Activated CD8-positive, alpha-beta memory T cell treated with anti-CD3 and anti-CD28 coated beads, Interleukin-2, amount 50 U/mL, for 48 hours (primary cell): ENCODE results near the gene PDCD7.
"Not testable (repeated sequence)": the region's sequence is repeated elsewhere in the genome, so short reads cannot be mapped to it uniquely, and the experiment has no call there.

Experiments used
- DNase-seq: peaks from one replicate; pipeline ENCODE4 v3.0.0-alpha.2; 2020

Gene PDCD7

DNA sequence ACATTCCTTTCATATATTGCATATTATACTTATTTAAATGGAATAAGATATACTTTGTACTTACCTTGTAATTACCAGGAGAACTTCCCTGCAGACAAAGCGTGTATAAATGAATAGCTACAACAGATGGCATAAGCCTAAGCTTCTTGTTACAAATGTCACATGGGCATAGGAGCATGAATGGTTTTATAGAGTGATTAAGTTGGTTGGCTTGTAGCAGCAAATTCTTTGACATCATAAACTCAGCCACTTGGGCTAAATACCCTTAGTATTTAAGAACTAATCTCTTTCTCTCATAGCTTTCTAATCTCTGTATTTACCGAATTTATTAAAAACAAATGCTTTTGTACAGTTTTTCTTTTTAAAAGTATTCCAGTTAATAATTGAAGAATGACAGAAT is 18.5 kb downstream of the PDCD7 start, which contains the start of gene UBAP1L:
Gene UBAP1L (minus strand): TSS at position 115 of the 400 bp plus-strand sequence. CDS start 8,985 bp downstream, outside the sequence.
- DNase-seq: no peak

DNA sequence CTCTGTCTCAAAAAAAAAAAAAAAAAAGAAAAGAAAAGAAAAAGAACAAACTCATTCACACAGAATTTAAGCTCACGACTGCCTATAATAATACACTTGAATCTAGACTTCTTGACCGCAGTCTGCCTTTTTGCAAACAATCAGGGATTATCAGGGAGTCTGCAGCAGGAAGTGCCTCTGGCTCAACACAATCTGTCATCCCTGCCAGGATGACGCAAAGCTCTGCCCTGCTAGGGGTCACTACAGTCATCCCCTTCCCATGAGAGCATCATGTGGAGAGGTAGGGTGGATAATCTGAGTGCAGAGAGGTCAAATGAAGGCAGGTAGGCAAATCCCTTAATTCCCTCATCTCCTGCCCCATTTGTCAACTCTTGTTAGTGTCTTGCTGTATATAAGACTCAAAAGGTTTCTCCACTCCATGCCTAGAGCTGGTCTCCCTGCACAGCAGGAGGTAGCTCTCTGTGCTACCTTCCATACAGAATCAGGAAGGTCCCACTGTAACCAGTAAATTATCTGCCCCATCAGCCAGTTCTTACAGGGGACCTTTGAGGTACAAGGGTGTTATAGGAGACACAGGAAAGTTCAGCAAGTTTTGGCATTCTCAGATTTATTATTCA is 22.8 kb downstream of the PDCD7 start:
- no peak for DNase-seq

DNA sequence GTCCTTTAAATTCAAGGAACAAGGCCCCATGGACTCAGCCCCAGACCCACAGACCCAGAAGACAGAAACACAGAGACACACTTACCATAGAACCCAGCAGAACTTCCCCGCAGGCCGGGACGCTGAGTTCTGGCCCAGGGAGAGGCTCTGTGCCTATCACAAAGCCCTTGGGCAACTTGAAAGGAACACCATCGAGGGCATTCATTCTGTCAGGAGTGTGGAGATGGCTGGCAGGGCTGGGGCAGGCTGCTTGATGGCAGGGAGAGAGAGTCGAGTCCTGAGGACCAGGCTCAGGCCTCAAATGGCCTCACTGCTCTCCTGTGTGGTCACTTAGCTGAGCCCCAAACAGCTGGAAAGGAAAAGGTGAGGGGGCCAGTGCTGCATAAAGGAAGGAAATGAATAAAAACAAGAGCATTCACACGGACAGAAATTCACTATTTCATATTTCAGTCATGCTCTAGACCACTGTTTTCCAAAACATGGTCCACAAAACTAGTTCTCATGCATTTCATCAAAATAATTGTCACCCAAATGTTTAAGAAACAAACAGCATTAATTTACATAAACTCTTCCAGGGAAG is 27.5 kb downstream of the PDCD7 start:
- DNase-seq: no peak

DNA sequence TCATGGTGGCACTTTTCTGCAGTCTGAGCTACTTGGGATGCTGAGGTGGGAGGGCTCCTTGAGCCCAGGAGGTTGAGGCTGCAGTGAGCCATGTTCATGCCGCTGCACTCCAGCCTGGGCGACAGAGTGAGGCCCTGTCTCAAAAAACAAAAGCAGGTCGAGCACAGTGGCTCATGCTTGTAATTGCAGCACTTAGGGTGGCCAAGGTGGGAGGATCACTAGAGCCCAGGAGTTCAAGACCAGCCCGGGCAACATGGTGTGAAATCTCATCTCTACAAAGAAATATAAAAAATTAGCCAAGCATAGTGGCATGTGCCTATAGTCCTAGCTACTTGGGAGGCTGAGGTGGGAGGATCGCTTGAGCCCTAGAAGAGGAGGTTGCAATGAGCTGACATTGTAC is 28.6 kb downstream of the PDCD7 start:
- DNase-seq: no peak

DNA sequence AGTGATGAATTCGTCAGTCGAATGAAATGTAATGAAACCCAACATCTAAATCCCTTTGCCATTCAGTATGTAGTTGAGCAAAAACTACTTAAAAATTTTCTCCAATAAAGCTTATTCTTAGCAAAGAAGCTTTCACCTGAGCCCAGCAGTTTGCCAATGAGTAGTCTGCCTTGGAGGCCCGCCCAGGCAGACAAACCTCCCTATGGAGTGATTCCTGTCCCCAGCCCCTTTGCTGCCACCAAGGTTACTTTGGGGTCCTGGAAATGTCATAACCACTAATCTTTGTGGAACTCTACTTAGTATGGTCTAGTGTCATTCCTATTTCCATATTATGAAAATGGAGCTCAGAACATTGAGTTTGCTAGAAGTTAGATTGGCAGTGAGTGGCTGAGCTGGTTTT is 30.7 kb downstream of the PDCD7 start:
- no peak for DNase-seq

DNA sequence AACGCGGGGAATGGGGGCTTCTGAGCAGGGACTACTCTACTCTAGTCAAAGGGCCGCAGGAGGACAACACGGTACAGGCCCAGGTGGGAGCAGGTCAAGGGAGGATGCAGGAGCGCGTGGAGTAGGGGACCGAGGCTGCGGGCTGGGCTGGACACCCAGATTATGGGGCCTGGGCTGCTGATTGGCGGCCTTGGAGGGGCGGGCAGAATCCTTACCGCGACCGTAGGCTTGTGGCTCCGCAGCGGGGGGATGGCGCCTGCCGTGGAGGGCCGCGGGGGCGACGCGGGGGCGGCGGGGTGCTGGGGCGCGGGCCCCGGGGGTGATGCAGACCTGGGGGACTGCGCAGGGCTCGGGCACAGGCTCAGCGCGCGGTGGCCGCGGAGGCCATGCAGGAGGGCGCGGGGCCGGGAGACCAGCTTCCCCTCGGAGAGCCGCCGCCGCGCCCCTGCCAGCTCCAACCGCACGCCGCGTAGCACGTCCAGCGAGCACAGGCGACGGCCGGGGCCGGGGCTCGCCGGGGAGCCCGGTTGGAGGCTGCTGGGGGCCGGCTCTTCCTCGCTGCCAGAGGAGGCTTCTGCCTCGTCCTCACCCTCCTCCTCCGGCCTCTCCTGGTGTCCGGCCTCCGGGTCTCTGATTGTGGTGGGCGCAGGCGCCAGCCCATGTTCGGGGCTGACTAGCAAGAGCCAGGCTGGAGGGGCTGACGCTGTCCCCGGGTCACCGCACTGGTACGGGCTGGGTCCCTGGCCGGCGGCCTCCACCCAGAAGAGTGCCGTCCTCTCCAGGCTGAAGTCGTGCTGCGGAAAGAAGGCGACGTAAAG is 31.5 kb downstream of the PDCD7 start:
- DNase-seq: no peak

DNA sequence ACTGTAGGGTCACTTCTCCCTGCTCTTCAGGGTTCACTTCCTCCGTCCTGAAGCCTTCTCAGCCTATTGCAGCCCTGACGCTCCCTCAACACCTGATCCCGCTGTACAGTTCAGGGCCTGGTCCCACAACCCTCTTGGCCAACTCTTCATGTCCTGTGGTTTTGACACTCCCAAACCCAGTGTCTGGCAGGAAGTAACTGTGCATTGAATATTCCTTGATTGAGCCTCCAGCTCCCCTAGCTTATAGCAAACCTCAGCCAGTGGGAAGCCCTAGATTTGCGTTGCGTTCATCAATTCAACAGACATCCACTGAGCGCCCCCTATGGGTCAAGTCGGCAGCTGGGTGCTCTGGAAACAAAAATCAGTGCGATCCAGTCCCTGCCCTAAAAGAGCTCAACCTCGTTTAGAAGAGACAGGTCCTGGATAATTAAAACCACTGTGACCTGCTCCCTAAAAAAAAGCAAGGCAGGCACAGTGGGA is 32.2 kb downstream of the PDCD7 start:
- peak; percentile 85 for DNase-seq

DNA sequence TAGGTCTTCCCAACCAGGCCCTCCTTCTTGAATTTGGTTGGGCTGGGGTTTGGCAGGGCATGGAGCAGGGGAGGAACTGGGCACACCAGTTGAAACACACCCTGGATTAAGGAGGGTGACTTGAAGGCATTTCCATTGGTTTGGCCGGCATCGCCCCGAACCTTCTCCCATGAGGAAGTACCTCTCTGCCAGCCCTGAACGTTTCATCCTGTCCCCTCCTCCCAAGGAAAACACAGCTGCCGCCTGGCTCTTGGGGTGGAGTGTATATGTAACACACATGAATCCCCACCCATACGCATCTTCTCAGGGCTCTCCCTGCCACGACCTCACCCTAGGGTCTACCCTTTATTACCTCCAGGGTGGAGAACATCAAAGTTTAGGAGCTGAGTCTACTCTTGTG is 33.2 kb downstream of the PDCD7 start:
- no peak for DNase-seq

DNA sequence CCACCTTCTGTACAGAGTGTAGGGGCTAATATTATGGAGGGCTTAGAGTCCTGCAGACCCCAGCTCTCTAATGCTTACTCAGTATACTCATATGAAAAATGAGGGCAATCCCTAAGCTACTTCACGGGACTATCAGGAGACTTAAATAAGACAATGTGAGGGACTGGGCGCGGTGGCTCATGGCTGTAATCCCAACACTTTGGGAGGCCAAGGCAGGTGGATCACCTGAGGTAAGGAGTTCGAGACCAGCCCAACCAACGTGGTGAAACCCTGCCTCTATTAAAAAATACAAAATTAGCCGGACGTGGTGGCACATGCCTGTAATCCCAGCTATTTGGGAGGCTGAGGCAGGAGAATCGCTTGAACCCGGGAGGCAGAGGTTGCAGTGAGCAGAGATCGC is 33.8 kb downstream of the PDCD7 start:
- not testable (repeated sequence) for DNase-seq

DNA sequence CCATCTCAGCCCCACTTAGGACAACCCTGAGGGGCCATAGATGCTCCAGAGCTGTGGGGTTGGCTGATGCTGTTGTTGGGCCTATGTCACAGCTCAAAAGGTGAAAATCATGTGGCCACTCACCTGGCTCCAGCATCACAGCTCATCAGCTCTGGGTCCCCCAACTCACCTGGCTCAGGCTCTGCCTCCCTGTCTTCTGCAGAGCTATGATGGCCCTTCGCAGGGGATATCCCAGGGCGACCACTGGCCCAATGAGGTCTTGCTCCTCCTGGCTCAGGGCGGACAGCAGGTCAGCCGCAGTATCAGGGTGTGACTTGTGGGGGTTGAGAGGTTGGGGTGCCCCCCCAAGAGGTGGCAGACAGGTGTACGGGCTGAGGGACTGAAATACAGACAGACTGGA is 34.3 kb downstream of the PDCD7 start:
- no peak for DNase-seq

DNA sequence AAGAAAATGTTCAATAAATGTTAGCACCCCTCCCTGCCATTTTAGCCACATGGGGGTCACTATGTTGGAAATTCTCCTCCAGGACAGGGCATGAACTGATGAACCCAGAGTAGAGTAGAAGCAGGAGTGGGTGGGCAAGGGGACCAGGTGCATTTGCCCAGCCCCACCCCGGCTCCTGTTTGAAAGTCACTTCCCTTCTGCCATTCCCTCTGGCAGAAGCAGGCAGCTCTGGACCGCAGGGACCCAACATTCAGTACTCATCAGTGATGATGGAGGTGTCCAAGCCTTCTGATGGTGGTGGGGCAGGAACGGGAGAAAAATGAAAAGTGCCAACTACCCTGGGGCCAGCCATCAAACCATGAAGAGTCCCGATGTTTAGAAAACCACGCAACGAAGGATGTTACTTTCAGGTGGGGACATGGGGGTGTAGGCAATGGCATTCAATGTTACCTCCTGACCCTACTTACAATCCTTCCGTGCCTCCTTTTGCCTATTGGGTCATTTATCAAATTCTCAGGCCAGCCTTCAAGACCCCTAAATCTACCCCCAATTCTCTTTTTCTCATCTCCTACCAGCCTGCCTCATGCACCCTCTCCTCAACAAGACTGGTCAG is 35.9 kb downstream of the PDCD7 start:
- no peak for DNase-seq

DNA sequence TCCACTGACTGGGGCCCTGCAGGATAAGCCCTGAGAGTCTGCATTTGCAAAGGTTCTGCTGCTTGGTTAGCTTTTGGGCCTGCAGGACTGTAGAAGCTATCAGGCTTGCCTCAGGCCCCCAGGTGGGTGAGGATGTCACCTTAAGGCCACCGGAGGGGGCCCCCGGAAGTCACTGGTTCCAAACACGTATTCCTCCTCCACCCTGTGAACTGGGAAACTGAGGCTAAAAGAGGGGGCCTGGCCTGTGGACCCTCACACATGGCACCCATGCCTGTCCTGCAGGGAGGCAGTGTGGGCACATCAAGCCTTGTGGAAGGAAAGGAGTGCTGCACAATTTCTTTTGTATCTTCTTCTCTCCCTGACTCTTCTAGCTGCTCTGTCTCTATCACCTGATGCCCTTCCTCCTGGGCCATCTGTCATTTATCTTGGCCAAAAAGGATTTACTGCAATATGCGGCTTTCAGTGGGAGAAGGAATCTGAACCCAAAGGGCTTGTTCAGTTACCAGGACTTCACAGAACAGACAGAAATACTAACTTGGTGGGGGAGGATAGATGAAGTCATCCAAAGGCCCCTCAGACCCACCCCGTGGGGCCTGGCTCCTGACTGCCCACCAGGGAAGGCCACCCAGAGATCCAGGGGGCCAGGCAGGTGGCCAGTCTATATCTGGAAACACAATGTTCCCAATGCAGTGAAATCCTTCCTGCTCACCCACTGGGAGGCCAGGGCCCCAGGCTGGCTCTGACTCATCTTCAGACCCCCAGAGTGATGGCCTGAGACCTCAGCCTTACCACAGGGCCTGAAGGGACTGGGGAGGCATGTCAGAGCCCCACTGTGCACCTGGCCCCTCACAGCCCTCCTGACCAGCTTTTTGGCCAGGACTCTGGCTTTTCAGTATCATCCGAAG is 36.9 kb downstream of the PDCD7 start:
- DNase-seq: no peak

DNA sequence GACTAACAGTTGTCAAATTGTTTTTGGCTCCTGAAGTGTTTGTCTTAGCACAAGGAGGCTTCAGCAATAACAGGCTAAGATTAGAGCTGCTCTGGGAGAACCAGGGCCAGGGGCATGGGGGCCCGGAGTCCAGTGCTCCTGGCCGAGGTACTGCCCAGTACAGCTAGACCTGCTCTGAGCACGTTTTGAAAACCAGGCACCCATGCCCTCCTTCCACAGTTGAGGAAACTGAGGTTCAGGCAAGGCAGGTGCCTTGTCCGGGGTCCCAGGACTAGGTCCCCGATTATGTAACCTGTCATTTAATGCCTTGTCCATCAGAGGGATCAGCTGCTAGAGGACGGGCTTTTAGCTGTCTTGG is 37.9 kb downstream of the PDCD7 start:
- DNase-seq: no peak

DNA sequence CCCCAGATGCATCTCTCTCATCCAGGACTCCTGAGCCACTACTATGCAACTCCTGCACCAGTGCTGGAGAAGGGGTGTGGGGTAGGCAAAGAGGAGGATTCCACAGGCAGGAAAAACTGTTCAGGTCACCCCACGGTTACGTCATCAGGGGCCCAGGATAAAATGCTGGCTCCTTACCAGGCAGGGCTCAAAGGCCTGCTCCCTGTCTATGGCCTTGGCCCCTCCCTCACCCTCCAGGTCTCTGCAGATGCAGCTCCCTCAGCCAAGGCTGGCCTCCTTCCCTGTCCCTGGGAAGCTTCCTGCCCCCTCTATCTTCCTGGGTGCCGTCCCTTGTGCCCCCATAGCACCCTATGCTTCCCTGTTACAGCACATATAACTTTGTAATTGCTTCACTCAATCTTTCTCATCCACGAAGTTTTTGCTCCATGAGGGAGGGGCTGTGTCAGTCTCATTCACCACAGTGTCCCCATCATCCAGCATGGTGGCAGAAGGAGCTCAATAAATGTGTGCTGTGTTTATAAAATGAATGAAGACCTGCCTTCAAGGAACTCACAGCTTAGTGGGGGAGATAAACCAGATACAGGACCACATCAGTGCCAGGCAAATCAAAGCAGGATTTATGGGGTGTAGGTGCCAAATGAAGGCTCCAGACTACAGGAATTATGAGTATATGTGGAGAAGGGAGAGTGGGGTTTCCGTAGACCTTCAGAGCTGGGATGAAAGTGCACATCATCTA is 38.4 kb downstream of the PDCD7 start:
- DNase-seq: no peak

DNA sequence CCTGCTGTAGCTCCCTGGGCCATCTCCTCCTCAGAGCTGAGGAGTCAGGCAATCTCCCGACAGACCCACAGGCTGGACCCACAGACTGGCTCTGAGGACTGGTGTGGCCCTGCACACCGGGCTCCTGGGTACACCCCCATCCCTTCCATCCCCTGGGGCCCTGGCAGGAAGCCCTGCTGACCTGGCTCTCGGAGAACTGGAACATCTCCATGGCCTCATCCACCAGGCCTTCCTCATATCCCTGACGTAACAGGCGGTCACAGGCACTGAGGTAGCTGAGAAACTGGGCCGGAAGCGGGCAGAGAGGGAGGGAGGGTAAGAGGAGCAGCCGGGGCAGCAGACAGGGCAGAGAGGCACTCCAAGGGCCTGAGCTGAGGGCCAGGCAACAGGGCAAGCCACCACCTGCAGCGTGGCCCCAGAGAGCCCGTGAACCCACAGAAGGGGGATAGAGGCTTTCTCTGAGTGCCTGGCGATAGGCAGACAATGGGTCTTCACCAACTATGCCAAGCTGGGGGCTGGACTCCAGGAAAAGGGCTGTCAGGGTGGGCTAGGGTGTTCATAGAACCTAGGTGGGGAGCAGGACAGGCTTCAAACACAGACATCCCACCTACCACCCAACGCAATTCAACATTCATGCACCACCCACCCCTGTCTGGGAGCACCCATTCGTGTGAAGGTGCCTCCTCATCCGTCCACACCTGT is 39.2 kb downstream of the PDCD7 start:
- no peak for DNase-seq

DNA sequence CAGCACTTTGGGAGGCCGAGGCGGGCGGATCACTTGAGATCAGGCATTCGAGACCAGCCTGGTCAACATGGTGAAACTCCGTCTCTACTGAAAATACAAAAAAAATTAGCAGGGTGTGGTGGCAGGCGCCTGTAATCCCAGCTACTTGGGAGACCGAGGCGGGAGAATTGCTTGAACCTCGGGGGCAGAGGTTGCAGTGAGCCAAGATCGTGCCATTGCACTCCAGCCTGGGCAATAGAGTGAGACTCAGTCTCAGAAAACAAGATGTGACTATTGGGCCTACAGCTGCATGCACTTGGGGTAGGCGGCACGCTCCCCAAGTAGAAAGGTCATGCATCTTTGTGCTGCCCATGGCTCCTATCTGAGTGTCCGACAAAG is 39.8 kb downstream of the PDCD7 start:
- DNase-seq: not testable (repeated sequence)

DNA sequence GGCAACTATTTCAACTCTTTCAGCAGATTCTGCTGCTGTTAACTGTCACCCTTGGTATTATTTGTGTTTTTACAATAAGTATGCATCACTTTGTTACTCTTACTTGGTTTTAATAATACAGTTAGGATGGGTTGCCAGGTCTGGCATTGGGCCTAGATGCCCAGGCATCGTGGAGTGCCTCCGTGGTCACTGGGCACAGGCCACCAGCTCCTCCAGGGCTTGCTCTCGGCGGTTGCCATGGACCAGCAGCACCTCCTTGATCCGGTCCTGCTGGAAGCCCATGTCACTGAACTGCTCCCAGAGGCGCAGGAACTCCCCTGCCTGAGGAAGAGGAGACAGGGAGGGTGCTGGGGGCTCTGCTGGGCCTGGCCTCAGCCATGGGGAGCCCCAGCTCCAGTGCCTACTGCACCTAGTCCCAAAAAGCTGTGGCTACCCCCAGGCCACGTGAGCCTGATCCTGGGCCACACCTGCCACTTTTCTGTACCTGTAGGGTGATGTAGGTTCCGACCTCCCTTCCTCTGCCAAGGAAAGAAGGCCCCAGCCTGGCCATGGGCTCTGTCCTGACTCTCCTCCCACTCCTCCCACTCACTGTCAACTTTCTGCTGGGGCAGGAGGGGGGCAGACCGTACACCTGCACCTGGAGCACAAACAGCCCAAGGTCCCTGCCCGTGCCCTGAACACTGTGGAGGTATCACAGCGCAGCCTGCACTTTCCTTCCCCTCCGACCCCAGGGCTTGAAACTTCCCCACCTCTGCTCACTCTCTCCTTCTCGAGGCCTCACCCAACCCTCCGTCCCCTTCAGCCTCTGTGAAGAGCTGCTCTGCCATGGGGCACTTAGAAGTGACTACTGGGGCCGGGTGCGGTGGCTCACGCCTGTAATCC is 40.5 kb downstream of the PDCD7 start:
- DNase-seq: no peak

DNA sequence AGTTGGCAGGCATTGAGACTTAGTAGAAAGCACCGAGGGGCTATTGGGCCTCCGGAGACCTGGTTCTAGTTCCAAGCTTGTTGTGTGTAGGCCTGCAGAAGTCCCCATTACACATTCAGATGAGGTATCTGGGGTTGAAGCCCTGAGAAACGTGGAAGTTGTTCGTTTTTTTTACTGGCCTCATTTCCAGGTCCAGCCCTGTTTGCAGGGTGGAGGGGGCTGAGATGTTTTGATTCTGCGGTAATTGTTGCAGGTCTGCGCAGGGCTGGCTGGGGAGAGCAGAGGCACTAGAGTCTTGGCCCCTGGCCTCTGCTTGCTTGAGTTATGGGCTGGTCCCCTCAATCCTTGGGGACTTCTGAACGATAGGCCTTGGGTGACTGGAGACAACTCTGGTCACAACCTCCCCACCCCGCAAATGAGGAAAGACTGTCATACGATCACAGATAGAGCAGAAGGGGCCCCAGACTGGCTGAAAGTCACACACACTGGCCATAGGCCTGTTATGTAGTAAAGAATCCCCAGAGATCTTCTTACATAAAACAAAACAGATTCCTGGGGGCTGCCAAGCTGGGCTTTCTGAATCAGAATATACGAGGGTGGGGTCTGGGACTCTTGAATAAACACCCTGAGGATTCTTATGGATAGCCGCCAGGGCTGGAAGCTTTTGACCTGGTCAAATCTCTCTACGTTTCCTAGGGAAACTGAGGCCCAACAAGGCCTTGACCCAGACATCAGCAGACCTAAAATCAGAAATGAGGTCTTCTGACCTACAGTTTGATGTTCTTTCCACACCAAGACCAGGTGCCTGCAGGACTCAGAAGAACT is 41.5 kb downstream of the PDCD7 start:
- DNase-seq: no peak

DNA sequence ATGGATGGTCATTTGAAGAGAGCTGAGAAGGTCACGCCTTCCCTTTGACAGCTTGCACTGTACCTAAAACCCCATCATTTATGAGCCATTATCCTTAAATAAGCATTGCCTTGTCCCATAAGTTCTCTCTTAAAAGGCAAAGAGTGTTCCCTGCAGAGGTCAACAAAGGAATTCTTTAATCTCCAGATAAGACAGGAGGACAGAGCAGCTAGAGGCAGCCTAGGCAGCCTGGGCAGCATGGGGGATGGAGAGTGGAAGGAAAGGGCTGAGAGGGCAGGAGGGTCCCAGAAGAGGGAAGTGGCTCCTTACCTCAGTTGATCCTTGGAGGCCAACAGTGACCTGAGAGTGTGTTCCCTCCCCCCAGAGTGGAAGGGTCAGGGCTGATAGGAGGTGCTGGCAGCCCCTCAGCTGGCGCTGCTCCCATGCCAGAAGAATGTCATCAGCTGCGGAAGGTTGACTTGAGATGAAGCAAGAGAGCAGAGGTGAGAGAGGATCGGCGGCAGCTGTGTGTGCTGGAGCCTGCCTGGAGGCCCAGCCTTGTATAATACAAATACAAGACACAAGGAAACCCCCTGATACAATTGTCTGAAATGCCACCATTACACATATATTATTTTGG is 44.3 kb downstream of the PDCD7 start:
- no peak for DNase-seq
